ENCODE data around the gene ADCY1. TPM values are rescaled to one million over a fixed set of nuclear protein-coding genes. Genes with fewer than 3 reads are reported as not detected.
A peak's percentile ranks its signal among the peaks of the same experiment; 100 is the strongest.

ADCY1 gene
- 0.53 and 1.6 TPM in 2 replicates for total RNA-seq
- polyA plus RNA-seq: 0.37 and 0.52 TPM in 2 replicates
- 0.44 and 0.59 TPM in 2 replicates for polyA plus RNA-seq (2011; cell fraction: cytosol; rRNA removed)
- 0.34 and 0.49 TPM in 2 replicates for polyA plus RNA-seq (2011; cell fraction: nucleus; rRNA removed)
- polyA plus RNA-seq (2012): 0.45 and 0.56 TPM in 2 replicates
- 0.23 and 0.44 TPM in 2 replicates for polyA minus RNA-seq
- polyA minus RNA-seq (2011; cell fraction: cytosol; rRNA and poly(A)+ RNA removed): not detected
- 0.34 and 1.0 TPM in 2 replicates for polyA minus RNA-seq (2011; cell fraction: nucleus; rRNA and poly(A)+ RNA removed)
- Bru-seq, nascent RNA: percentile 18 among the genes with signal in this experiment
- percentile 21 among the genes with signal in this experiment for BruChase-seq, experiment 1, labeled RNA remaining after a 6-hour chase
- percentile 17 among the genes with signal in this experiment for BruChase-seq, experiment 2, labeled RNA remaining after a 2-hour chase
- long read RNA-seq, partial matches to known transcripts: 0 of 1 reads
- long read RNA-seq, other reads (novel, unspliced or antisense): 0 of 1 reads

- peak within 1 kb of the TSS; percentile 16 to 35 (median 23) for H3K4me3 ChIP-seq (replicated peaks in 1 of 3; ENCODE audit: insufficient read depth in 1 of 3, low read depth in 1 of 3, low read length in 3 of 3)
- intact Hi-C loops (cut with micrococcal nuclease): no loop called here
- POLR2A ChIA-PET: no interaction called here
- H3K27ac ChIP-seq (ENCODE audit: insufficient read depth, low read depth, low read length): no peak within 1 kb of the TSS
- H3K9me1 ChIP-seq (replicated peaks; ENCODE audit: control insufficient read depth, extremely low read depth, insufficient read depth, low read length): no peaks in the 10 kb centered on the region
- no peak within 1 kb of the TSS for H3K9ac ChIP-seq (replicated peaks; ENCODE audit: extremely low read depth, insufficient read depth, low read length)
- CTCF ChIA-PET: no interaction called here
- H4K20me1 ChIP-seq (replicated peaks; ENCODE audit: control insufficient read depth, extremely low read depth, insufficient read depth, low read length): no peaks in the 10 kb centered on the region
- peak within 1 kb of the TSS; percentile 77 for H2AFZ ChIP-seq (ENCODE audit: low read depth, low read length)
- DNase-seq (ENCODE audit: low read depth, low spot score) (no peak), FAIRE-seq (no peak)
- H3K36me3 ChIP-seq (ENCODE audit: control insufficient read depth in 2 of 2, extremely low read depth in 1 of 2, insufficient read depth in 2 of 2, low read length in 2 of 2): no peaks in the 10 kb centered on the region
- H3K9me3 ChIP-seq (replicated peaks; ENCODE audit: control insufficient read depth, insufficient read depth, low read length): no peaks in the 10 kb centered on the region
- dilution Hi-C loops (cut with MboI; ENCODE audit: extremely low pct_ligation_motif_present, low sequenced_read_pairs): no loop called here
- BruUV-seq (replicated peaks): no TSS peak
- H3K4me1 ChIP-seq (ENCODE audit: control insufficient read depth, extremely low read depth, insufficient read depth, low read length): peaks cover 7% of the 10 kb centered on the region
- H3K4me2 ChIP-seq (ENCODE audit: insufficient read depth, low read length): peak within 1 kb of the TSS; percentile 58
- TF ChIP-seq MAX (IDR thresholded peaks at IDR 0.05; ENCODE audit: insufficient read depth, insufficient read length): no peak
- peak; percentile 79 for TF ChIP-seq EZH2 (IDR thresholded peaks at IDR 0.05; ENCODE audit: borderline replicate concordance, low read depth, low read length, severe bottlenecking)
- peaks cover 42 to 43% of the 10 kb centered on the region in 2 experiments for H3K27me3 ChIP-seq (ENCODE audit: control insufficient read depth in 2 of 2, insufficient read depth in 2 of 2, low read length in 2 of 2)
- no peaks in the 10 kb centered on the region for H3K79me2 ChIP-seq (ENCODE audit: control insufficient read depth, insufficient read depth, low read length)
These were observed at the start of gene ADCY1 for GRCh38 chr7:45573661-45574415. Gene ADCY1 (plus strand): TSS chr7:45574368. CDS start chr7:45574544, 176 bp downstream.

- Histone ChIP-seq H3K9me1 (replicated peaks; ENCODE audit: control insufficient read depth, extremely low read depth, insufficient read depth, low read length) (no peaks in the 10 kb centered on the region), H3K27me3 (ENCODE audit: control insufficient read depth in 2 of 2, insufficient read depth in 2 of 2, low read length in 2 of 2) (no peaks in the 10 kb centered on the region), H2AFZ (ENCODE audit: low read depth, low read length) (no peak overlapping the region), H3K4me2 (ENCODE audit: insufficient read depth, low read length) (no peak overlapping the region), H3K9me3 (replicated peaks; ENCODE audit: control insufficient read depth, insufficient read depth, low read length) (no peaks in the 10 kb centered on the region), H3K4me1 (ENCODE audit: control insufficient read depth, extremely low read depth, insufficient read depth, low read length) (no peaks in the 10 kb centered on the region), H3K27ac (ENCODE audit: insufficient read depth, low read depth, low read length) (no peak overlapping the region), H3K36me3 (ENCODE audit: control insufficient read depth in 2 of 2, extremely low read depth in 1 of 2, insufficient read depth in 2 of 2, low read length in 2 of 2) (no peaks in the 10 kb centered on the region), H3K79me2 (ENCODE audit: control insufficient read depth, insufficient read depth, low read length) (no peaks in the 10 kb centered on the region), H3K9ac (replicated peaks; ENCODE audit: extremely low read depth, insufficient read depth, low read length) (no peak overlapping the region), H3K4me3 (replicated peaks in 1 of 3; ENCODE audit: insufficient read depth in 1 of 3, low read depth in 1 of 3, low read length in 3 of 3) (no peak overlapping the region), H4K20me1 (replicated peaks; ENCODE audit: control insufficient read depth, extremely low read depth, insufficient read depth, low read length) (no peaks in the 10 kb centered on the region)
- TF ChIP-seq POLR2A (IDR thresholded peaks at IDR 0.05; ENCODE audit: low read depth, low read length) (no peak), MYC (IDR thresholded peaks at IDR 0.05; ENCODE audit: low read depth, low read length) (no peak), GATA2 (IDR thresholded peaks at IDR 0.05; ENCODE audit: insufficient read depth, insufficient read length, low read depth, low read length) (no peak)
- dilution Hi-C loops (cut with MboI; ENCODE audit: extremely low pct_ligation_motif_present, low sequenced_read_pairs) (no loop called here), intact Hi-C loops (cut with micrococcal nuclease) (no loop called here)
- DNase-seq (ENCODE audit: low read depth, low spot score): no peak
- no TSS peak for BruUV-seq (replicated peaks)
- CTCF ChIA-PET: no interaction called here
- no peak for FAIRE-seq
- POLR2A ChIA-PET: no interaction called here
These were observed 49.7 kb upstream of the ADCY1 start for GRCh38 chr7:45524445-45524844.

Measured in endothelial cell of umbilical vein (primary cell).